Measurements from ENCODE around the gene PIK3C3. TPM values are rescaled to one million over a fixed set of nuclear protein-coding genes. Genes with fewer than 3 reads are reported as not detected.

Gene PIK3C3
- total and polyA plus RNA-seq, 2 of the 8 experiments (the other 6 are each of a cell fraction or from before 2014, with no cell fraction given), result 15.3 to 47.4 TPM

GRCh38 chr18:42028247-42028832, 73.3 kb downstream of the PIK3C3 start:
- Histone ChIP-seq H3K4ac (replicated peaks; ENCODE audit: insufficient read length, low read depth, low read length) (no peak overlapping the region), H3K27ac (ENCODE audit: low read depth, low read length) (no peak overlapping the region), H3K23ac (ENCODE audit: insufficient read length) (no peak overlapping the region), H3K4me2 (ENCODE audit: insufficient read depth in 1 of 2, low read depth in 2 of 2, low read length in 2 of 2) (no peak overlapping the region), H3K23me2 (ENCODE audit: low read depth, low read length) (no peaks in the 10 kb centered on the region), H3K9ac (replicated peaks in 1 of 4; ENCODE audit: extremely low read depth in 1 of 4, low read depth in 3 of 4, low read length in 3 of 4) (no peak overlapping the region), H3K27me3 (replicated peaks in 1 of 4; ENCODE audit: control insufficient read depth in 3 of 4, extremely low read depth in 1 of 4, insufficient read depth in 3 of 4, low read length in 3 of 4) (no peaks in the 10 kb centered on the region), H2AK5ac (ENCODE audit: low read depth, low read length) (no peak overlapping the region), H3K79me1 (ENCODE audit: low read depth, low read length) (no peaks in the 10 kb centered on the region), H2BK15ac (ENCODE audit: low read length) (no peak overlapping the region), H3K4me1 (replicated peaks in 1 of 4; ENCODE audit: control insufficient read depth in 3 of 4, insufficient read depth in 4 of 4, low read length in 3 of 4) (no peaks in the 10 kb centered on the region), H4K5ac (ENCODE audit: insufficient read length, low read depth, low read length) (no peak overlapping the region), H3K36me3 (ENCODE audit: control insufficient read depth in 2 of 4, insufficient read depth in 4 of 4, low read length in 3 of 4) (peaks cover 0 to 2% (median 0%) of the 10 kb centered on the region in 4 experiments; a peak in 2 of 8 replicates), H3K79me2 (ENCODE audit: control insufficient read depth in 1 of 2, insufficient read depth in 2 of 2, low read length in 2 of 2) (no peaks in the 10 kb centered on the region), H2BK12ac (ENCODE audit: low read depth, low read length) (no peak overlapping the region), H4K20me1 (replicated peaks in 1 of 2; ENCODE audit: control insufficient read depth in 1 of 2, insufficient read depth in 2 of 2, low read length in 2 of 2) (no peaks in the 10 kb centered on the region), H3K56ac (replicated peaks; ENCODE audit: insufficient read length, low read depth, low read length) (no peak overlapping the region), H2BK5ac (ENCODE audit: low read depth, low read length) (no peak overlapping the region), H4K8ac (ENCODE audit: extremely low read depth, insufficient read depth, low read length) (no peak overlapping the region), H3K14ac (ENCODE audit: insufficient read length) (no peak overlapping the region), H2BK20ac (ENCODE audit: low read length) (no peak overlapping the region), H3K4me3 (ENCODE audit: extremely low read depth in 1 of 4, insufficient read depth in 2 of 4, low read depth in 3 of 4, low read length in 4 of 4) (no peak overlapping the region), H3K18ac (ENCODE audit: extremely low read depth, low read length) (no peak overlapping the region), H2AFZ (ENCODE audit: low read length) (no peak overlapping the region), H3K9me3 (ENCODE audit: insufficient read depth in 2 of 2, low read depth in 1 of 2, low read length in 1 of 2) (no peaks in the 10 kb centered on the region), H2BK120ac (replicated peaks; ENCODE audit: low read depth, low read length) (no peak overlapping the region), H4K91ac (replicated peaks; ENCODE audit: insufficient read length, low read length) (no peak overlapping the region)
- CTCF ChIA-PET (ENCODE audit: partially characterized antibody), result interaction anchor here (0.6 to 2.6 kb wide), 24 partner anchors 10 to 1264 kb away, joined by 3 to 38 read pairs (median 4); no protein-coding TSS in a partner anchor
- peak in 2 of 3 experiments; percentile 40 to 65; a peak in 2 of 4 replicates for TF ChIP-seq CTCF (IDR thresholded peaks at IDR 0.05; ENCODE audit: control extremely low read depth in 1 of 3, insufficient read depth in 1 of 3, low read depth in 1 of 3, low read length in 3 of 3)
- peak; percentile 13 to 25; a peak in 3 of 4 replicates for TF ChIP-seq RAD21 (IDR thresholded peaks at IDR 0.05 in 1 of 2, conservative IDR thresholded peaks at IDR 0.05 in 1 of 2; ENCODE audit: low read depth in 2 of 2, low read length in 2 of 2)
- TF ChIP-seq TAF7 (optimal IDR thresholded peaks at IDR 0.05; ENCODE audit: borderline replicate concordance, low read depth, low read length), result no peak
- POLR2A ChIA-PET (ENCODE audit: partially characterized antibody), result no interaction called here
- WGBS, 2 experiments (ENCODE audit: extremely low coverage in 1 of 2, insufficient coverage in 1 of 2, insufficient read length in 1 of 2, insufficient replicate concordance in 2 of 2, low coverage in 1 of 2, low lambda C conversion rate in 2 of 2, missing lambda C conversion rate in 1 of 2), result 54% methylated on average over 6 of the region's 6 CpGs; no CpG with 5 or more reads in 1 of the 2 experiments
- FAIRE-seq, result no peak
- no peak for DNase-seq (ENCODE audit: low read depth in 1 of 2, low spot score in 2 of 2)
